OCI-M2 (cell line): ENCODE measurements around the gene VASH2.
"Not testable (repeated sequence)": the region's sequence is repeated elsewhere in the genome, so short reads cannot be mapped to it uniquely, and the experiment has no call there.

Experiments used
- DNase-seq: peaks from one replicate; lab custom pipeline; 2025; ENCODE audit not compliant: unreplicated experiment; lab: John Stamatoyannopoulos, UW

The VASH2 gene

GRCh38 chr1:212980123-212980785 lies 29.9 kb downstream of the VASH2 start:
- DNase-seq, result no peak

- DNase-seq, result no peak
Measured at GRCh38 chr1:212981025-212981495, 30.7 kb downstream of the VASH2 start.

GRCh38 chr1:212981571-212982328 lies 31.4 kb downstream of the VASH2 start:
- DNase-seq, result no peak

DNA sequence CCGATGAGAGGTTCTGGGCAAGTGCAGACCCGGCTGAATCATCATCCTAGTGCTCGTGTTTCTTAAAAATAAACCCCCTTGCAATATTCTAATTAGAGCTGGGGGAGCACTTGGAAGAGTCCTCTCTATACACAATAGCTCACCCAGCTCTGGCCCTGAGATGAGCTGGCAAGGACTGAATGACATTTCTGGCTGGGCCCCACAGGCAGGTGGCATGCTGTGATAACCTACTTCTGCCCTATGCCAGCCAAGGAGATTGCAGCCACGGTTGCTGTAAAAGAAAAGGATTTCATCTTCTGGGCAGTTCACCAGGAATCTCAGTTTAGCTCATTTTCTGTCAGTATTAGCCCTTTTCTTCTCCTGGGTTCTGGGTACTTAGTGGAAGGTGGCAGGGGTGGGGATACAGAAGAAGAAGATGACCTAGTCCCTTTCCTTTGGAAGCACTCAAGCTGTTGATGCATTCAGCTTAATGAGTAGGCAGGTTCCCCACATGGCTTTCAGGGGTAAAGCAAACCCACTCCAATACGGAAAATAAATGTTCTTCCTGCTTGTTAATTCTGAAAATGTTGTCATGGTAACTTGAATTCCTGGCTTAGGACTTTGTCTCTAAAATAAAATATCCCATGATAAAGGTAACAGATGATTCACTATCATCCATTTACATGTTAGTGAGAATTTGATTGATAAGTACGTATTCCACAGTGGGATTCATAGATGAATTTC lies 32.2 kb downstream of the VASH2 start:
- DNase-seq, result no peak

DNA sequence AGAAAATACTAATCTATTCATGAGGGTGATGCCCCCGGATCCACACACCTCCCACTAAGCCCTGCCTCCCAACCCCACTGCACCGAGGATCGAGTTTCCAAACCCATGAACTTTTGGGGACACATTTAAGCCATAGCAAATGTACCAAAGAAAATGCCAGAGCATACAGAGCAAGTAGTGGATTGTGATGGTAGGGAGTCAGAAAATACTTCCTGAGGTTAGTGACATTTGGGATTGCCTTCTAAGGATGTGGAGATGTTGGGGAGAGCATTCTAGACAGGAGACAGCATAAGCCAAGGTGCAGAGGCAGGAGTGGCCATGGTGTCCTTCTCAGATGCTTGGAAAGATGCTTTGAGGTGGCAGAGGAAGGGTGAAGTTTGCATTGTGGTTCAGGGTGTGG lies 33.1 kb downstream of the VASH2 start:
- no peak for DNase-seq

DNA sequence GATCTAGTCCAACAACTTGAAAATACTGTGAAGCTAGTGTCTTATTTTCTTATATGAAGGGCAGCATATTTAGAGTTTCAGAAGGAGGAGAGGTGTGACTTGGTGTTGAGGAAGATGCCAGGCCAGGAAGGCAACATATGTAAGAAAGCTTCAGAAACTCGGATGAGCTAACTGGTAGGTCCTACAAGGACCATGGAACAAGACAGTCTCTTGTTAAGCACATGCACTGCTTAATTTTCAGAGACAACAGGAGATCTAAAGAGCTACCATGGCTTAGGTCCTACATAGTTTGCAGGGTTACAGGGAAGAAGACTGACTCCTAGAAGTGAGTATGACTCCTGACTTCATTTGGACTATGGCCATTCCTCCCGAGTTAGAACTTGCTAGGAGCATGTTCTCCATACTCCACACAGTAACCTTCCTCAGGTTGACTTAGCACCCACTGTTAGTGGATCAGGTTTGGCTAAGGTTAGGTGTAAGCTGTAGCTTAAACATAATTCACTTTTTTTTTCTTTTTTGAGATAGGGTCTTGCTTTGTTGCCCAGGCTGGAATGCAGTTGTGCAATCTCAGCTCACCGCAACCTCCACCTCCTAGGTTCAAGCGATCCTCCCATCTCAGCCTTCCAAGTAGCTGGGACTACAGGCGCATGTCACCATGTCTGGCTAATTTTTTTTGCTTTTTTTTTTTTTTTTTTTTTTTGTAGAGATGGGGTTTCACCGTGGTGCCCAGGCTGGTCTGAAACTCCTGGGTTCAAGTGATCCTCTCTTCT lies 34.4 kb downstream of the VASH2 start:
- DNase-seq, result no peak

DNA sequence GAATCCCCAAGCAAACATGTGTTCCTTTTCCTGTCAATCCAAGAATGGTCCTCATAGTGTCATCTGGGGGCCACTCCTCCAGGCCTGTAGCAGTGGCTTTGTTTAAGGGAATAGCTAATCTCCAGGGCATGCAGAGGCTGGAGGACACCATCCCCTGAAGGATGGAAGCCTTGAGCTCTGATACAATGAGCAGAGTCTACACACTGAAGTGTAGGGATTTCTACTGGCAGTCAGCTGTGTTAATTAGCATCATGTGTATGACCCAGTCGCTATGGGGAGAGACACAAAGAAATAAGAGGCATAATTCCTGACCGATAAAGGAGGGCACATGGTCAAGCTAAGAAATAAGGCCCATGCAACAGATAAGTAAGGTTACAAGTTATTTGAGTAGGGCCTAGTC lies 36.2 kb downstream of the VASH2 start:
- no peak for DNase-seq

DNA sequence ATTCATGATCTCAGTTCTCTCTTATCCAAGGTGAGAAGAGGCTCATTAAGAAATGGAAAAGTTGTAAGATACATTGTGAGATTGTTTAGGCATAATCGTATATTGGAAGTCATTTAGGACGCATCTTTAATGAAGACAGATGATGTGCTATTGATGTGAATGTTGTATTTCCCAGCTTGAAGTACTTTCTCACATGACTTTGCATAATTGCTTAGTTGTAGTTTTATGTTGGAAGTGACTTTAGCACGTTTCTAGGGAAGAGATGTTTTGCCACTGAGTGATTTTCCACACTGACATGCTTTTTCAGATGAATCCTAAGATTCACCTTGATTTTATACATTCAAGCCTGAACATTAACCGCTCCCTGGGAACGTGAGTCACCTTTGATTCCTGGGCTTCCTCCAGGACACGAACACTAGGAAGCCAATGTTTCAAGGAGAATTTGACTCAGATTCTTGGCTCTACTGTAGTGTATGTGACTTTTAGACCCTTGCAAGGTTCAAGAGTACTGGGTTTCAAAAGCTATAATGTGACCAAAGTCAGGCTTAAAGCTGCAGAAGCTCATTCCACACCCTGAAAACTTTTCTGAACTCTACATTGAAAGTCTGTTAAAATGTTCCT lies 37.5 kb downstream of the VASH2 start:
- no peak for DNase-seq

DNA sequence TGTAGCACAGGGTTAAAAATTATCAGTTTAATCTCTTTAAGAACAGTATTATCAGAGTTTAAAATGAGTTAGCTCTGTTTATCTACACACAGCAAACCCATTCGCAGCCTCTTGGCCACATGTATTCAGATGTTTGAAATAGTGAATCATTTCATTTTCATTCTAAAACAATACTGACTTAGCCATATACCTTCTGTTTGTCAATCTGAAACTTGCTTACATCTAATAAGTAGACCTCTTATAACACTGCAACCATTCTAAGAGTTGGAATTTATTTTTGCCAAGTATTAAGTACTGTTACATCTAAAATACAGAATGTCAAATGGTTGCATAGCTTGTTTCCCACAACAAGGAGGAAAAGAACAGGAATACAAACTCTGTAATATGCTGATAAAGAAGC lies 39.9 kb downstream of the VASH2 start:
- DNase-seq, result no peak

DNA sequence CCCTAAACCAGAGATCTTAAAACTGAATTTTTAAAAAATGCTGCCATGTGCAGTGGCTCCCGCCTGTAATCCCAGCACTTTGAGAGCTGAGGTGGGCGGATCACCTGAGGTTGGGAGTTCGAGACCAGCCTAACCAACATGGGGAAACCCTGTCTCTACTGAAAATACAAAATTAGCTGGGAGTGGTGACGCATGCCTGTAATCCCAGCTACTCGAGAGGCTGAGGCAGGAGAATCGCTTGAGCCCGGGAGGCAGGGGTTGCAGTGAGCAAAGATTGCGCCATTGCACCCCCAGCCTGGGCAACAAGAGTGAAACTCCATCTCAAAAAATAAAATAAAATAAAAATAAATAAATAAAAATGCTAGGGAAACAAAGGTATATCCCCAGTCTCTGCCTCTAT lies 43.6 kb downstream of the VASH2 start:
- DNase-seq, result not testable (repeated sequence)

- no peak for DNase-seq
Measured at GRCh38 chr1:212994926-212995325, 44.6 kb downstream of the VASH2 start.

GRCh38 chr1:213003256-213003655 lies 52.9 kb downstream of the VASH2 start:
- no peak for DNase-seq

- DNase-seq, result no peak
Measured at GRCh38 chr1:213008564-213008963, 58.2 kb downstream of the VASH2 start.

- no peak for DNase-seq
Measured at GRCh38 chr1:213014642-213015041, 64.3 kb downstream of the VASH2 start.

- DNase-seq, result peak; percentile 53
Measured at GRCh38 chr1:213015099-213016050, 65.0 kb downstream of the VASH2 start, which contains the start of gene ANGEL2. Gene ANGEL2 (minus strand): TSS chr1:213015867. CDS start chr1:213015671, 196 bp downstream.

DNA sequence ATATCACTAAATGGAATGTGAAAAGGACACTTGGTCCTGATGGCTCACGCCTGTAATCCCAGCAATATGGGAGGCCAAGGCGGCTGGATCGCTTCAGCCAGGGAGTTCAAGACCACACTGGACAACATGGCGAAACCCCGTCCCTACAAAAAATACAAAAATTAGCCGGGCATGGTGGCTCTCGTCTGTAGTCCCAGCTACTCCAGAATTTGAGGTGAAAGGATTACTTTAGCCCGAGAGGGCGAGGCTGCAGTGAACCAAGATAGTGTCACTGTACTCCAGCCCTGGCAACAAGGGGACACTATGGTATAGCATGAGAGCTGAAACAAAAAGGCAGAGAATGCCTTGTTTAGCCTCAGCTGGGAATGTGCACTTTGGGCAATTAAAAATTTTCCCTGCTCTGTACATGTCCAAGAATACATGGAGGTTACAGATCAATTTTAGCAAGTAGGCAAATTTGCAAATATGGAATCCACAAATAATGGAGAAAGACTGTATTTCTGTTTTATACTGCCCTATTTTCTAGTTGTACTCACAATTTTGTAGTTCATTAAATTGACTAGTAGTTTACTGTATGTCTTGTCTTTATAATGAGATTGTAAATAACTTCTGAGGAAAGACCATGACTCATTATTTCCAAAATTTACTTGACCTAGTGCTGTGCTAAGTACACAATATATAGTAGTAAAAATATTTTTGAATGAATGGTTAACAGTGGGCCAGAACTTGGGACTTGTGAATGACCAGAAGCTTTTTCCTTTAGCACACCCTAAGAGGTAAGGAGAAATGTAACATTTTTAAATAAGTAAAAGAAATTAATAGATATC lies 67.3 kb downstream of the VASH2 start:
- no peak for DNase-seq

DNA sequence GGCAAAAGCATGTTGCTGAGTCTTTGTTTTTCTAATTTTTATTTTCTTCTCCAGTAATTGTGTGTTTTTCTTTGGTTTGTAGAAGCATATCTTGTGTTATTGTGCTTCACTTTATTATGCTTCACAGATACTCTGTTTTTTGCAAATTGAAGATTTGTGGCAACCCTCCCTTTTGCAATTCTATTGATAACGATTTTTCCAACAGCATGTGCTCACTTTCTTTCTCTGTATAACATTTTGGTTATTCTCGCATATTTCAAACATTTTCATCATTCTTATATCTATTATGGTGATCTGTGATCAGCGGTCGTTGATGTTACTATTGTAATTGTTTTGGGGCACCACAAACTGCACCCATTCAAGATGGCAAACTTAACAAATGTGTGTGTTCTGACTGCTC lies 69.1 kb downstream of the VASH2 start:
- DNase-seq, result no peak

GRCh38 chr1:213020016-213020415 lies 69.7 kb downstream of the VASH2 start:
- no peak for DNase-seq

GRCh38 chr1:213027024-213027423 lies 76.7 kb downstream of the VASH2 start:
- DNase-seq, result not testable (repeated sequence)
